GM08714 (cell line): ENCODE results near the gene ERV3-1.

Experiments used
- H3K4me3 ChIP-seq: fragments of 200-500 bp; sonication (Bioruptor generic); 2 replicates; pipeline ENCODE4 v1.5.1; 2014; ENCODE audit warnings: mild to moderate bottlenecking, low read length, inconsistent platforms
- ZNF274 ChIP-seq: IDR thresholded peaks from 2 replicates; pipeline ENCODE4 v1.6.1; 2012; ENCODE audit warnings: mild to moderate bottlenecking, low read depth, low read length

Gene ERV3-1

GRCh38 chr7:65004575-65004974 is 1.9 kb downstream of the ERV3-1 start:
- no peak overlapping the region for H3K4me3 ChIP-seq
- no peak for TF ChIP-seq ZNF274

GRCh38 chr7:65002972-65003585 is 3.4 kb downstream of the ERV3-1 start:
- no peak overlapping the region for H3K4me3 ChIP-seq
- no peak for TF ChIP-seq ZNF274

- TF ChIP-seq ZNF274: no peak
- no peak overlapping the region for H3K4me3 ChIP-seq
Measured at GRCh38 chr7:65001291-65001814, 5.1 kb downstream of the ERV3-1 start.

GRCh38 chr7:64999165-65000004 is 7.1 kb downstream of the ERV3-1 start:
- no peak overlapping the region for H3K4me3 ChIP-seq
- no peak for TF ChIP-seq ZNF274

GRCh38 chr7:64998865-64999164 is 7.7 kb downstream of the ERV3-1 start:
- H3K4me3 ChIP-seq: no peak overlapping the region

GRCh38 chr7:64997927-64998391 is 8.5 kb downstream of the ERV3-1 start:
- TF ChIP-seq ZNF274: no peak
- H3K4me3 ChIP-seq: no peak overlapping the region

More at GRCh38 chr7:64998865-64999164, 7.7 kb downstream of the ERV3-1 start:
- TF ChIP-seq ZNF274: no peak

- TF ChIP-seq ZNF274: no peak
- no peak overlapping the region for H3K4me3 ChIP-seq
Measured at GRCh38 chr7:64997164-64997908, 9.2 kb downstream of the ERV3-1 start.

- no peak for TF ChIP-seq ZNF274
- no peak overlapping the region for H3K4me3 ChIP-seq
Measured at GRCh38 chr7:64996305-64996704, 10.2 kb downstream of the ERV3-1 start.

GRCh38 chr7:64993901-64994300 is 12.6 kb downstream of the ERV3-1 start:
- H3K4me3 ChIP-seq: no peak overlapping the region
- TF ChIP-seq ZNF274: no peak

GRCh38 chr7:64992971-64993370 is 13.5 kb downstream of the ERV3-1 start:
- no peak overlapping the region for H3K4me3 ChIP-seq
- TF ChIP-seq ZNF274: no peak

GRCh38 chr7:64990936-64991335 is 15.6 kb downstream of the ERV3-1 start, which contains the start of gene ZNF117:
Gene ZNF117 (minus strand): TSS chr7:64991036.
- H3K4me3 ChIP-seq: no peak within 1 kb of the TSS
- no peak for TF ChIP-seq ZNF274

GRCh38 chr7:64990216-64990615 is 16.3 kb downstream of the ERV3-1 start:
- no peak overlapping the region for H3K4me3 ChIP-seq
- TF ChIP-seq ZNF274: no peak

- no peak overlapping the region for H3K4me3 ChIP-seq
- TF ChIP-seq ZNF274: peak; percentile 42; the same call in 1 of the 2 replicates
Measured at GRCh38 chr7:64978497-64979203, 27.8 kb downstream of the ERV3-1 start.

- TF ChIP-seq ZNF274: no peak
- H3K4me3 ChIP-seq: no peak overlapping the region
Measured at GRCh38 chr7:64965594-64965993, 40.9 kb downstream of the ERV3-1 start.
